ENCODE results near the gene SEPTIN10.
"Not testable (repeated sequence)": the region's sequence is repeated elsewhere in the genome, so short reads cannot be mapped to it uniquely, and the experiment has no call there.

The SEPTIN10 gene

GRCh38 chr2:109633284-109633961 lies 19.7 kb upstream of the SEPTIN10 start:
- DNase-seq: no peak

GRCh38 chr2:109632158-109632789 lies 18.5 kb upstream of the SEPTIN10 start:
- DNase-seq: no peak

- DNase-seq: no peak
Measured at GRCh38 chr2:109631741-109632140, 18.0 kb upstream of the SEPTIN10 start.

DNA sequence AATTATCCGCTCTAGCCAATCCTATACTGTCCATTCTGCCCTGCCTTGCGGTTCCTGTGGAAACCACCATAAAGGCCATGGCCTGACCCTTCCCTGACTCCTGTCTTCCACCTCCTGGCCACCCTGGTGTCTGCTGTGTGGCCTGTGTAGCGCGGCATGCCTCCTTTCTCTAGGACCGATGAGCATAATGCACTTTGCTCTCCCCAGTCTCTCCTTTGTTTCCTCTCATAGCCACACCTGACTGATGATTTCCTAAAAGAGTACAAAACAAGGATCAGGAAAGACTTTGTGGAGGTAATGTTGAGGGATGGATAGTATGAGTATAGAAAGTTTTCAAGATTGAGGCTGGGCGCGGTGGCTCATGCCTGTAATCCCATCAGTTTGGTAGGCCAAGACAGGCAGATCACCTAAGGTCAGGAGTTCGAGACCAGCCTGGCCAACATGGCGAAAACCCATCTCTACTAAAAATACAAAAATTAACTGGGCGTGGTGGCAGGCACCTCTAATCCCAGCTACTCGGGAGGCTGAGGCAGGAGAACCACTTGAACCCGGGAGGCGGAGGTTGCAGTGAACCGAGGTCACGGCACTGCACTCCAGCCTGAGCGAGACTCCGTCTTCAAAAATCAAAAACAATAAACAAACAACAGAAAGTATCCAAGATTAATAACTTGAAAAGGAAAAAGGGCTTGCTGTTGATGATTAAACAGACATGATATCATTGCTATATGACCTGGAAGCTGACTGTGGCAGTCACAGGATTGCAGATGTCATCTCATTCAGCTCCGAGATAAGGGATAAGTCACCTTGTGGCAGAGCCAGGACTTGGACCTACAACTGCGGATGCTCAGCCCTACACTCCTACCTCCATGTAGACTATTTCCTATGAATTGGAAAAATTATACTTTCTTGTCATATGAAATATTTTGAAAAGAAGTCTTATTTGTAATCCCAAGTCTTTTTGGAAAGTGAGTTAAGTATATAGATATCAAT lies 17.0 kb upstream of the SEPTIN10 start:
- no peak for DNase-seq

DNA sequence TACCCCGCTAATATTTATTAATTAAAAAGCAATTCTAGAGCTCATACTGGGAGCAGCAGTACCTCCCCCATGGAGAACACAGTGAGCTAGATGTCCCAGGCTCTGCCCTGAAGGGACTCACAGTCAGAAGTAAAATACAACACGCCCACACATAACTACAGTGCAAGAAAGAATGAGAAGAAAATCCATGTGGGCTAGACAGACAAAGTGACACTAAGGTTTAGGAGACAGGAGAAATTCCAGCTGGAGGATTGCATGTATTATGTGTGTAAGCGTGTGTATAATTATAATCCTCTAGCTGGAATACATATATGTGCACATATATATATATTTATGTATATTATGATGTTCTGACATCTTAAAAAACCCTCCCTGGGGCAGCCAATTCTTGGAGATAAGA lies 16.1 kb upstream of the SEPTIN10 start:
- DNase-seq: no peak

DNA sequence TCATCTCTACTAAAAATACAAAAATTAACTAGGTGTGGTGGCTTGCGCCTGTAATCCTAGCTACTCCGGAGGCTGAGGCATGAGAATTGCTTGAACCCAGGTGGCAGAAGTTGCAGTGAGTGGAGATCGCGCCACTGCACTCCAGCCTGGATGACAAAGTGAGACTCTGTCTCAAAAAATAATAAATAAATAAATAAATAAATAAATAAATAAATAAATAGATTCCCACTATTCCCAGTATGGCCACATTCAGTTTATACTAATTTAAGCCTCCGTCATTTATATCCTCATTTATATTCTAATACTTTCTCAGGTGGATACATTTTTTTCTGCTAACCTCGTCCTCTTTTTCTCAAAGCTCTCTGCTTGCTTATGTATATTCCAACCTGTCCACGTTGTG lies 14.6 kb upstream of the SEPTIN10 start:
- DNase-seq: not testable (repeated sequence)

- no peak for DNase-seq
Measured at GRCh38 chr2:109624339-109624738, 10.6 kb upstream of the SEPTIN10 start.

GRCh38 chr2:109623923-109624322 lies 10.2 kb upstream of the SEPTIN10 start:
- no peak for DNase-seq

- no peak for DNase-seq
Measured at GRCh38 chr2:109623297-109623696, 9.5 kb upstream of the SEPTIN10 start.

GRCh38 chr2:109619032-109619615 lies 5.4 kb upstream of the SEPTIN10 start:
- no peak for DNase-seq

GRCh38 chr2:109616184-109616583 lies 2.4 kb upstream of the SEPTIN10 start:
- DNase-seq: no peak

DNA sequence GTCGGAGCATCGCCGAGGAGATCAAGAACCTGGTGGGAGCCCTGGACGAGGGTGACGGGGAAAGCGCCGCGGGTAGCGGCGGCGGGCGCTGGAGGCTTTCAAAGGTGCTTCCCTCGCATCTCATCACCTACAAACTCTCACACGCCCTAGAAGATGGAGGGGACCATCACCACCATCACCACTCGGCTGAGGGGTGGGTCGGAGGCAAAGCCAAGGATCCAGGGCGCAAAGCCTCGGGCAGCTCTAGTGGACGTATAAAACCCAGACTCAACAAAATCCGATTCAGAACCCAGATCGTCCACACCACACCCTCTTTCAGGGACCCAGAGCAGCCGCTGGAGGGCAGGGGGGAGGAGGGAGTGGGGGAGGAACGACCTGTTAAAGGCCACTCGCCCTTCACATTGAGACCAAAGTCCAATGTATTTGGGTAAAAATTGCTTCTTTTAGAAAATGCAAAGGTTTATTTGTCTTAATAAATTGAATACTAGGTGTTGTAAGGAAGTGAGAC lies 1.9 kb upstream of the SEPTIN10 start:
- DNase-seq: no peak

GRCh38 chr2:109614715-109615636 lies 1.2 kb upstream of the SEPTIN10 start:
- peak in 1 of 2 experiments; percentile 2 for DNase-seq

DNA sequence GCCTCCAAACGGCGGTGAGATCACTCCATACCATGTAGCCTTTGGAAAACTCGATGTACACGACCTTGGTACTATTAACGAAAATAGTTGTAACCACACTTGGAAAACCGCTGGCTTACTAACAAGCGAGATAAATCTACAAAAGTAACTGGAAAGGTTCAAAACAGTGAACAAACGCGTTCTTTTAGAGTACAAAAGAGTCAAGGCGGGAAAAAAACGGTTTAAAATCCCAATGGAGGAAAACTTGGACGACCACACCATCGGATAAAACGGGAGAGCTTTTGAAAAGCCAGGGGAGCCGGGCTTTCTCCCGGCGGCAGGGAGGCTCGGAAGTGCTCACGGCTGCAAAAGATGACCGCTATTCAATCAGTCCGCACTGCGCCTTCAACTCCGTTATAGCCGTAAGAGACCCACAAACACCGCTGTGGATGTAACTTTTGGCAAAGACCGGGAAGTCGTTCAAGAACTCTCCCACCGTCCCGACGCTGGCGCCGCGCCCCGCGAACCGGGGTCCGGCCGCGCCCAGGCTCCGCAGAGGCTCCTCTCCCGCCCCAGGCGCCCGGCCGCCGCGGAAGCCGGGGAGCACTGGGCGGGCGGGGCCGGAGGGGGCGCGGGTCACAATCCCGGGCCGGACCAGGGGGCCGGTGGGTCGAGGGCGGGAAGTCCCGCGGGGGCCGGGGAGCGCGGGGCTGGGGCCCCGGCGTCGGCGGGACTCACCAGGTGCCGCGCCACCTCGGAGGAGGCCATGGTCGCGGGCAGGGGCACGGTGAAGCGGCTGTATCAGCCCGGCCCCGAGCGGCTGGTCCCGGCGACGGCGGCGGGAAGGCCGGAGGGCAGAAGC lies 465 bp downstream of the SEPTIN10 start:
- DNase-seq: peak in 1 of 2 experiments; percentile 2

- no peak for DNase-seq
Measured at GRCh38 chr2:109611467-109612095, 2.2 kb downstream of the SEPTIN10 start.

- no peak for DNase-seq
Measured at GRCh38 chr2:109609352-109610024, 4.3 kb downstream of the SEPTIN10 start.

DNA sequence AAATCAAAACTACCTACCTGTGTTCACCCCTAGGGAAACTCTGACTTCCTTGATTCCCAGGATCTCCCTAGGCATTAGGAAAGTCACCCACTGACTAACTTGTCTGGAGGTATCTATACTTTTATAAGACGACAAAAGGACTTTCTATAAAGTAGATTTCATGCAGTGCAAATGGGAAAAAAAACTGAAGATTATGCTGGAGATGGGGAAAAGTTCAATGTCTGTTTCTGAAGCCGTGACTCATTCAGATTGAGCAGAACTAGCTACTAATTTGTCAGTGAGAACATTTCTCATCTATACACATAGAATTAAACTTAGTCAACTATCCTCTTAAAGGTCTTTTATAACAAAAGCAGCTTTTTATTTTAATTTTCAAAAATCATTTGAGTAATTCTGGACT lies 6.0 kb downstream of the SEPTIN10 start:
- DNase-seq: no peak

DNA sequence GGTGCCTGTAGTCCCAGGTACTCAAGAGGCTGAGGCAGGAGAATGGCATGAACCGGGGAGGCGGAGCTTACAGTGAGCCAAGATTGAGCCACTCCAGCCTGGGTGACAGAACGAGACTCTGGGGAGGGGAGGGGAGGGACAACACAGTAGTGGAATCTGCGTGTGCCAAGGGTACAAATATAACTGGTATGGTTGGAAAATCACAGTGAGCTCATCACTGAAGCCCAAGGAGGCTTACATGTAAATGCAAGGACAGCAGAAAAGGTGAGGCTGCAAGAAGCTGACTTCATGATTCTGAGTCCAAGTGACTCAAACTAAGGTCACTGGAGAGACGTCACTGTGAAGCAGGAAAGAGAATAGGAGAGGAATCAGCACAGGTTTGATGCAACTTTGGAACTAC lies 9.2 kb downstream of the SEPTIN10 start:
- no peak for DNase-seq

DNA sequence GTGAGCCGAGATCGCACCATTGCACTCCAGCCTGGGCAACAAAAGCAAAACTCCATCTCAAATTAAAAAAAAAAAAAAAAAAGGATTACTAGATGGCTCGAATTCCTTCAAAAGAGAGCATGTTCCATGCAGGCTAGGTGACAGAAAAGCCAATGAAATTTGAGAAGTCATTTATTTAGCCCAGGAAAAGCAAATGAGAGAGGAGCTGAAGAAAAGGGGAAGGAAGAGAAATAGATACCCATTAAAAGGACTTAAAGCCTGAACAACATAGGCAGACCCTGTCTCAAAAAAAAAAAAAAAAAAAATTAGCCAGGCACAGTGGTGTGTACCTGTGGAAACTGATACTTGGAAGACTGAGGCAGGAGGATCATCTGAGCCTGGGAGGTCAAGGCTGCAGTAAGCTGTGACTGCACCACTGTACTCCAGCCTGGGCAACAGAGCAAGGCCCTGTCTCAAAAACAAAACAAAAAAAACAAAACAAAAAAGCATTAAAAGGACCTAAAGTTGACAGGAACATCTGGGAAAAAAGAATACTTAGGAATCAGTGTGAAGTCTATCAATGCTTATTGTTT lies 11.1 kb downstream of the SEPTIN10 start:
- DNase-seq: no peak

Measured in stimulated activated CD4-positive, alpha-beta T cell treated with anti-CD3 and anti-CD28 coated beads, Interleukin-4, amount 100 ng/mL, for 4 hours (primary cell).